ENCODE data around the gene SLC8A3. TPM values are rescaled to one million over a fixed set of nuclear protein-coding genes. Genes with fewer than 3 reads are reported as not detected.

Gene SLC8A3
- total and polyA plus RNA-seq, 4 donors: 0.08 to 3.7 (median 0.85) TPM

GRCh38 chr14:70018230-70018629, 170.5 kb downstream of the SLC8A3 start:
- TF ChIP-seq CTCF (IDR thresholded peaks at IDR 0.05; ENCODE audit: control extremely low read depth, extremely low read depth): no peak
- H3K27ac ChIP-seq (ENCODE audit: low read depth in 1 of 2, low read length in 1 of 2): no peak overlapping the region
- DNase-seq (no peak), ATAC-seq (ENCODE audit: insufficient read depth, low FRiP score) (no peak)
- H3K27me3 ChIP-seq (ENCODE audit: control insufficient read depth in 3 of 3, insufficient read depth in 3 of 3, low read length in 2 of 3): peaks cover 0 to 5% (median 0%) of the 10 kb centered on the region in 3 donors
- H3K9ac ChIP-seq (ENCODE audit: insufficient read depth in 1 of 2, low read length in 2 of 2): no peak overlapping the region
- no peak overlapping the region for H3K4me3 ChIP-seq
- H3K36me3 ChIP-seq (ENCODE audit: control insufficient read depth in 4 of 4, insufficient read depth in 4 of 4, low read length in 4 of 4): no peaks in the 10 kb centered on the region
- 63 to 89% methylated on average over 2 of the region's 2 CpGs for WGBS, 2 donors
- H3K4me1 ChIP-seq (ENCODE audit: control insufficient read depth in 5 of 5, insufficient read depth in 5 of 5, low read length in 5 of 5): peaks cover 0 to 3% (median 0%) of the 10 kb centered on the region in 5 donors
- H3K9me3 ChIP-seq (ENCODE audit: control insufficient read depth in 4 of 4, insufficient read depth in 3 of 4, low read length in 3 of 4): no peaks in the 10 kb centered on the region

GRCh38 chr14:70014406-70015095, 174.2 kb downstream of the SLC8A3 start:
- DNase-seq (no peak), ATAC-seq (ENCODE audit: insufficient read depth, low FRiP score) (no peak)
- 81 to 84% methylated on average over 7 of the region's 7 CpGs for WGBS, 2 donors
- no peaks in the 10 kb centered on the region for H3K4me1 ChIP-seq (ENCODE audit: control insufficient read depth in 5 of 5, insufficient read depth in 5 of 5, low read length in 5 of 5)
- peaks cover 0 to 5% (median 2%) of the 10 kb centered on the region in 3 donors for H3K27me3 ChIP-seq (ENCODE audit: control insufficient read depth in 3 of 3, insufficient read depth in 3 of 3, low read length in 2 of 3)
- H3K9me3 ChIP-seq (ENCODE audit: control insufficient read depth in 4 of 4, insufficient read depth in 3 of 4, low read length in 3 of 4): no peaks in the 10 kb centered on the region
- H3K27ac ChIP-seq (ENCODE audit: low read depth in 1 of 2, low read length in 1 of 2): no peak overlapping the region
- H3K9ac ChIP-seq (ENCODE audit: insufficient read depth in 1 of 2, low read length in 2 of 2): no peak overlapping the region
- TF ChIP-seq CTCF (IDR thresholded peaks at IDR 0.05; ENCODE audit: control extremely low read depth, extremely low read depth): no peak
- no peak overlapping the region for H3K4me3 ChIP-seq
- no peaks in the 10 kb centered on the region for H3K36me3 ChIP-seq (ENCODE audit: control insufficient read depth in 4 of 4, insufficient read depth in 4 of 4, low read length in 4 of 4)

- peaks cover 0 to 5% (median 2%) of the 10 kb centered on the region in 3 donors for H3K27me3 ChIP-seq (ENCODE audit: control insufficient read depth in 3 of 3, insufficient read depth in 3 of 3, low read length in 2 of 3)
- H3K27ac ChIP-seq (ENCODE audit: low read depth in 1 of 2, low read length in 1 of 2): no peak overlapping the region
- H3K36me3 ChIP-seq (ENCODE audit: control insufficient read depth in 4 of 4, insufficient read depth in 4 of 4, low read length in 4 of 4): no peaks in the 10 kb centered on the region
- no peak overlapping the region for H3K4me3 ChIP-seq
- no peaks in the 10 kb centered on the region for H3K4me1 ChIP-seq (ENCODE audit: control insufficient read depth in 5 of 5, insufficient read depth in 5 of 5, low read length in 5 of 5)
- H3K9me3 ChIP-seq (ENCODE audit: control insufficient read depth in 4 of 4, insufficient read depth in 3 of 4, low read length in 3 of 4): no peaks in the 10 kb centered on the region
- no peak for ATAC-seq (ENCODE audit: insufficient read depth, low FRiP score)
- 65 to 80% methylated on average over 2 of the region's 2 CpGs for WGBS, 2 donors
- H3K9ac ChIP-seq (ENCODE audit: insufficient read depth in 1 of 2, low read length in 2 of 2): no peak overlapping the region
- no peak for DNase-seq
- TF ChIP-seq CTCF (IDR thresholded peaks at IDR 0.05; ENCODE audit: control extremely low read depth, extremely low read depth): no peak
Measured at GRCh38 chr14:70013271-70013873, 175.4 kb downstream of the SLC8A3 start.

Measured in lung (tissue), 12 donors.